GM19324 (cell line): ENCODE measurements around the gene RABEPK.
"Not testable (repeated sequence)": the region's sequence is repeated elsewhere in the genome, so short reads cannot be mapped to it uniquely, and the experiment has no call there.

Experiments
- ATAC-seq: cut with Tn5 transposase; IDR thresholded peaks from one replicate; pipeline ENCODE4 v1.9.1; 2021; ENCODE audit warnings: mild to moderate bottlenecking, moderate library complexity; ENCODE audit not compliant: unreplicated experiment, low FRiP score

The RABEPK gene

GRCh38 chr9:125241863-125242739 is 41.8 kb downstream of the RABEPK start:
- no peak for ATAC-seq

GRCh38 chr9:125243792-125244260 is 43.5 kb downstream of the RABEPK start:
- ATAC-seq = no peak

- ATAC-seq = no peak
Observed at GRCh38 chr9:125246261-125246667, 45.9 kb downstream of the RABEPK start.

- no peak for ATAC-seq
Observed at GRCh38 chr9:125254231-125254630, 53.9 kb downstream of the RABEPK start.

GRCh38 chr9:125255781-125256391 is 55.5 kb downstream of the RABEPK start:
- ATAC-seq = no peak

- no peak for ATAC-seq
Observed at GRCh38 chr9:125258160-125258785, 57.9 kb downstream of the RABEPK start.

- ATAC-seq = no peak
Observed at GRCh38 chr9:125258832-125259534, 58.6 kb downstream of the RABEPK start.

GRCh38 chr9:125260561-125260960 is 60.2 kb downstream of the RABEPK start:
- no peak for ATAC-seq

GRCh38 chr9:125261501-125262293 is 61.4 kb downstream of the RABEPK start, which contains the start of gene GAPVD1:
TSS of gene GAPVD1 (plus strand) at chr9:125261826. CDS start at chr9:125298922, 37,096 bp downstream.
- ATAC-seq = peak; percentile 93

GRCh38 chr9:125262294-125262991 is 62.1 kb downstream of the RABEPK start:
- ATAC-seq = no peak

GRCh38 chr9:125264068-125264467 is 63.7 kb downstream of the RABEPK start:
- not testable (repeated sequence) for ATAC-seq

GRCh38 chr9:125268394-125269013 is 68.2 kb downstream of the RABEPK start:
- ATAC-seq = no peak

- ATAC-seq = no peak
Observed at GRCh38 chr9:125269014-125269397, 68.7 kb downstream of the RABEPK start.

- no peak for ATAC-seq
Observed at GRCh38 chr9:125271081-125271480, 70.7 kb downstream of the RABEPK start.

GRCh38 chr9:125272697-125273096 is 72.4 kb downstream of the RABEPK start:
- no peak for ATAC-seq

GRCh38 chr9:125276771-125277170 is 76.4 kb downstream of the RABEPK start:
- ATAC-seq = no peak

GRCh38 chr9:125277411-125277810 is 77.1 kb downstream of the RABEPK start:
- ATAC-seq = no peak

GRCh38 chr9:125280945-125281344 is 80.6 kb downstream of the RABEPK start:
- no peak for ATAC-seq
